H54 (cell line): Measurements from ENCODE around the gene CADPS.

ENCODE experiments used
- DNase-seq: peaks from one replicate; pipeline ENCODE4 v3.0.0; 2011; ENCODE audit warnings: low spot score, mixed read lengths; ENCODE audit not compliant: insufficient read length
- FAIRE-seq: peaks from 3 replicates; lab custom pipeline; 2011; peaks lifted over from hg19 to GRCh38; lab: Jason Lieb, UNC
- POLR2A ChIP-seq: IDR thresholded peaks from 2 replicates; pipeline ENCODE4 v1.6.1; 2011; ENCODE audit warnings: low read depth, mild to moderate bottlenecking, low read length

The CADPS gene

GRCh38 chr3:62723166-62723913 is 151.9 kb downstream of the CADPS start:
- TF ChIP-seq POLR2A: no peak
- no peak for FAIRE-seq
- DNase-seq: no peak

- no peak for TF ChIP-seq POLR2A
- DNase-seq: no peak
- FAIRE-seq: no peak
Observed at GRCh38 chr3:62722344-62722743, 152.9 kb downstream of the CADPS start.

- no peak for TF ChIP-seq POLR2A
- FAIRE-seq (no peak), DNase-seq (no peak)
Observed at GRCh38 chr3:62718515-62719320, 156.5 kb downstream of the CADPS start.

GRCh38 chr3:62718011-62718410 is 157.2 kb downstream of the CADPS start:
- no peak for DNase-seq
- FAIRE-seq: no peak
- no peak for TF ChIP-seq POLR2A

GRCh38 chr3:62712746-62713145 is 162.5 kb downstream of the CADPS start:
- FAIRE-seq (no peak), DNase-seq (no peak)
- no peak for TF ChIP-seq POLR2A

- DNase-seq (no peak), FAIRE-seq (no peak)
- no peak for TF ChIP-seq POLR2A
Observed at GRCh38 chr3:62710751-62711150, 164.5 kb downstream of the CADPS start.

GRCh38 chr3:62708638-62709373 is 166.4 kb downstream of the CADPS start:
- DNase-seq (no peak), FAIRE-seq (no peak)
- TF ChIP-seq POLR2A: no peak

- FAIRE-seq (no peak), DNase-seq (no peak)
- TF ChIP-seq POLR2A: no peak
Observed at GRCh38 chr3:62705721-62706120, 169.5 kb downstream of the CADPS start.

- TF ChIP-seq POLR2A: no peak
- FAIRE-seq (no peak), DNase-seq (no peak)
Observed at GRCh38 chr3:62703451-62704167, 171.6 kb downstream of the CADPS start.

GRCh38 chr3:62700357-62700756 is 174.9 kb downstream of the CADPS start:
- FAIRE-seq: no peak
- TF ChIP-seq POLR2A: no peak

GRCh38 chr3:62699728-62700127 is 175.5 kb downstream of the CADPS start:
- DNase-seq (no peak), FAIRE-seq (no peak)
- no peak for TF ChIP-seq POLR2A

More at GRCh38 chr3:62700357-62700756, 174.9 kb downstream of the CADPS start:
- DNase-seq: no peak

GRCh38 chr3:62696011-62696410 is 179.2 kb downstream of the CADPS start:
- no peak for TF ChIP-seq POLR2A
- FAIRE-seq: no peak
- no peak for DNase-seq

- FAIRE-seq (no peak), DNase-seq (no peak)
- TF ChIP-seq POLR2A: no peak
Observed at GRCh38 chr3:62688812-62689211, 186.4 kb downstream of the CADPS start.
